HG03097 (cell line): ENCODE measurements around the gene MVB12A.

Experiments used
- ATAC-seq: cut with Tn5 transposase; IDR thresholded peaks from one replicate; pipeline ENCODE4 v1.9.1; 2021; ENCODE audit not compliant: unreplicated experiment, low FRiP score

MVB12A gene

GRCh38 chr19:17419621-17420474, at the start of gene MVB12A:
Gene MVB12A (plus strand): TSS chr19:17420047. CDS start chr19:17420136, 89 bp downstream.
- ATAC-seq: peak; percentile 83

DNA sequence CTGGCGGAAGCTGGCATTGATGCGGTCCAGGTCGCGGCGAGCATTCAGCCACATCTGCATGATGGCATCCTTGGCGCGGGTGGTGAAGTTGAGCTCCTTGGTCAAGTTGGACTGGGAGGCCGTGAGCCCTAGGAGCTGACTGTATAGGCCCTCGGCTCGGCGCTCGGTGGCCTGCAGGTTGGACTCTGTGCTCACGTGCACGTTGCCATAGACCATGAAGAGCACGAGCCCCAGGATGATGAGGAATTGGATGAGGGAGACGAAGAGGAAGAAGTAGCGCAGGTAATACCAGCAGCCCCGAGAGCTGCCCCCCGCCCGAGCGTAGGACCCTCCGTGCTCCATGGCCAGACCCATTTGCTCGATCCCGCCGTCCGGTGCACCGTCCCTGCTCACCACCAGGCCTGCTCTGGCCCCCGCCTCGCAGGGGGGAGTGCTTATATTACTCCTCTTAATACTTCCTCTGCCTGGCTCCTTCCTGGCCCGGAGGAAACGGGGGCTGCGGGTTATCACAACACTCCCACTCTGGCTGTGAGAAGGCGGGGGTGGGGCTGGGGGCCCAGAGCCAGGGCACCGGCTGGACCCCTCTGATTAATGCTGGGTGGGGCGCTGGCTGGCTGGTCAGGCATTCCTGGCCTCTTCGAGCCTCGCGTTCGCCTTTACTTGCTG, 42.8 kb upstream of the MVB12A start, which contains the start of gene PLVAP:
PLVAP (minus strand) TSS at position 408 of the 666 bp plus-strand sequence; CDS start at position 354, 54 bp downstream.
- no peak for ATAC-seq

DNA sequence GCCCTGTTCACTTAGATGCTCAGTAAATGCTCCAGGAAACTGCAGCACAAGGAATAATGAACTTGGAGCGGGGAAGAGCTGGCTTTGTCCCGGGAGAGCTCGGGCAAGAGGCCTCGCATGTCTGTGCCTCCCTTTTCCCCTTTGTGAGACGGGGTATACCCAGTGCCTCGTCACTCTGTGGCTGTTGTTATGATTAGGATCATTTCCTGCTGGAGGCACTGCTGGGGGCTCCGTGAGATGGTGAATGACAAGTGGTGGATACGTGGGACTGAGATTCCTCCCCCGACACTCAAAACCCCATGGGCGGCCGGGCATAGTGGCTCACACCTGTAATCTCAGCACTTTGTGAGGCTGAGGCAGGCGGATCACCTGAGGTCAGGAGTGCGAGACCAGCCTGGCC, 41.6 kb upstream of the MVB12A start:
- ATAC-seq: no peak

- no peak for ATAC-seq
These were observed 40.6 kb upstream of the MVB12A start for GRCh38 chr19:17379221-17379631.

DNA sequence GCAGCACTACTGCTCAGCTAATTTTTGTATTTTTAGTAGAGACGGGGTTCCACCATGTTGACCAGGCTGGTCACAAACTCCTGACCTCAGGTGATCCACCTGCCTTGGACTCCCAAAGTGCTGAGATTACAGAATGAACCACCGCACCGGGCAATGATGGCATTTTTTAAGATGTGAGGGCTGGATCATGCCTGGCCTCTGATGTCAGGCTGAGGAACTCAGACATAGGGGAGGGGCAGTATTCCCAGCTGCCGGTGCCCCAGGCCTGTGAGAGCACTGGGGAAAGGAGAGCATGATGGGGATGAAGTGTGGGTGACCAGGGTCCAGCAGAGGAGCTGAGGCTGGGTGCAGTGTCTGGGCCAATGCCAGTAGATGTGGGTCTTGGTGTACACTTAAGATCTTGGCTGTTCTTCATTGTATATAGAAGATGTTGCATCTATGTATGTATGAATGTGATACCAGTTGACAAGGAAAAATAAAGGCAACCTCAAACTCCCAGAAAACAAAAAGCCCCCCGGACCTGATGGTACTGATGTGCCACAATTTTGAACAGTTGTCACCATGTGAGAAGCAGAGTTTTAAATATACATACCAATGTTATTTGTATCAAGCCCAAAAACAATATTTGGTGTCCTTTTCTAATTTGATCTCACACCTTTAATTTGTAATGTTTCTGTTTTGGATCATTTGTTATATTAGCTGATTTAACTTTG, 39.3 kb upstream of the MVB12A start:
- ATAC-seq: no peak

GRCh38 chr19:17385878-17386611, 33.8 kb upstream of the MVB12A start:
- ATAC-seq: no peak

- no peak for ATAC-seq
These were observed 30.6 kb upstream of the MVB12A start for GRCh38 chr19:17389288-17389687.

- no peak for ATAC-seq
These were observed 29.7 kb upstream of the MVB12A start for GRCh38 chr19:17389957-17390664.

DNA sequence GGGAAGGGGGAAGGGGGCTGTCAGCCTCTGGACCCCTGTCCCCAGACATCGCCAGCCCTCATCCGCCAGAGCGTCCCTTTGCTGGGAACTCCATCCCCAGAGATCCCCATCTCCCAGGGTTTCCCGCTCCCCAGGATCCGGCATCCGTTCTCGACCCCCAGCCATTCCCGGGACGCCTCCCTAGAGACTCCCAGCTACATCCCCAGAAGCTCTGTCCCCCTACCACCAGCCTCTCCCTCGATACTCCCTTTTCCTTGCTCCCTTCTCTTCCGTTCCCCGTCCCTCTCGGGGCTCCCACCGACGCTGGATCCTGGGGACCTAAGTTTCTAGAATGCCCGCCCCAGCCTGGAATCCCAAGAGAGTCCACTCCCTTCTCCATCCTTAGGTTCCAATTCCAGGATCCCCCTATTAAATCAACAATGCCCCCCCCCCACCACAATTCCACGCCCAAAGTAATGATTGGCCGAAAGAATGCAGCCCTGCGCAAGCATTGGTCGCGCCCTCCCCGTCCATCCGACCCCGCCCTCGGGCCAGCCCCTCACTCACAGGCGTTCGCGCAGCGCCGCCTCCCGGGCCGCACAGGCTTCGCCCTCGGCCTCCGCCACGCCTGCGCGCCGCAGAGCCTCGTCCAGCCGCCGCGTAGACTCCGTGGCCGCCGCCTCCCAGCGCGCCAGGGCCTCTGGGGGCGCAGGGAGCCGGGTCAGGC, 29.0 kb upstream of the MVB12A start:
- peak; percentile 80 for ATAC-seq

DNA sequence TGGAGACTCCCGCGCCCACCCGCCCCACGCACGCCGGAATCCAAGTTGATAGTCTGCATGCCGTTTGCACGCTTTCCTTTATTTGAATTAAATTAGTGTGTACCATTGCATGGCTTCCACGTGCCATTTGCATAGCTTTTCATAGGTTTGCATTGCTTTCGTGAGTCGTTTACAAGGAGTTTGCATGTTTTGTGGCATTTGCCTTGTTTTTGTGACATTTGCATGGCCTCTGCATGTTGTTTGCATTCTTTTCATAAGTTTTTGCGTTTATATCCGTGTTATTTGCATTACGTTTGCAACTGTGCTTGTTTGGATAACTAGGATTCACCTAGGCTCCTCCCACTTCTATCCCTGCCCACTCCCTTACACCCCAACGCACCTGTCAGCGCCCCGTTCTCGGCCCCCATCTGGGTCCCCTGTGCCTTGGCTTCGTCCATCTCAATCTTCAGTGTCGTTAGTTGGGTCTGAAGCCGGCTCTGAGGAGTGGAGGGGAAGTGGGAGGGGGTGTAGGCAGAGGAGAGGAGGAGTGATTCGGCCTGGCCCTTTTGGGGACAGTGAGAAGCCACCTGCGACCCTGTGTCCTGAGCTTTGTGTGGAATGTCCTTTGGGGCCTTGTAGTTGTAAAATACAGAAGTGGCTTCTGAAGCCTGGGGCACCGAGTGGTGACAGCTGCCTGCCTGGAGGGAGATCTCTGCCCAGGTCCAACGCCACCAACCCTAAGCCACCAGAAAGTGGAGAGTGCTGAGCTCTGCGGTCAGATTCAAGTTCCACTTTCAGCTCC, 28.3 kb upstream of the MVB12A start:
- ATAC-seq: peak; percentile 8

DNA sequence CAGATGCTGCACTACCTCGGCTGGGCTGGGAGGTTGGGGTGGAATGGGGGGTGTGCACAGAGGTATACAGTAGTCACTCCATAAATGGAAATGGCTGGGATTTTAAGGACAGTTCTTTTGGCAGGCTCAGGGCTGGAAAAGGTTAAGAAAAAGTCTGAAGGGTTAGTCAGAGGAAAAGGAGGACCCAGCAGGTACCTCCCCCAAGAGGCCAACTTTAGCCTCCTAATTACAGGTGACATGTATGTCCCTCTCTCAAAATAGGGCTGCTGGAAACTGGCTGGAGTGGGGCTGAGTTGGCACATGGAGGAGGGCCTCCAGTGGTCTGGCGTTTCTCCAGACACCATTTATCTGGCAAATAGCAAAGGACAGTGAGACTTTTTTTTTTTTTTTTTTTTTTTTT, 26.8 kb upstream of the MVB12A start:
- ATAC-seq: no peak

GRCh38 chr19:17393914-17394313, 25.9 kb upstream of the MVB12A start, which contains the start of gene CCDC194:
Gene CCDC194 (minus strand): TSS chr19:17394196. CDS start chr19:17394158, 38 bp downstream.
- ATAC-seq: no peak

DNA sequence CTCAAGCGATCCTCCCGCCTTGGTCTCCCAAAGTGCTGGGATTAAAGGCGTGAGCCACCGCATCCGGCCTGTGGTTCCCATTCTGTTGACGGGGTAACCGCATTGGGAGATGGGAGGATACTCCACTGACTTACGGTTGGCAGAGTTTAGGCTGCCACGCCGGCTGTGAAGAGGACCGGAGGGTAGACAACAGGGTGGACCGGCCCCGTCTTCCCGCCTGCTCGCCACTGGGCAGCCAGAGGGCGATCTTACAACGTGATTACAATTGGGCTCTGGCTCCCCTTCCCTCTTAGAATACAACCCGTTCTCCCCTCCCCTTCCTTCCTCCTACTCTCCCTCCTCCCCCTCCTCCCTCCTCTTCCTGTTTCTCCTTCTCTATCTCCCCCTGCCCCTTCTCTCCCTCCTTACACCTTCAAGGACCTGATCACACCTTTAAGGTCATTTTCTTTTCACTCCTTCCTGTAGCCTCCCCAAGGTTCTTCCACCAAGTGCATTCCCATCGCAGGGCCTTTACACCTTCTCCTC, 24.9 kb upstream of the MVB12A start:
- no peak for ATAC-seq

DNA sequence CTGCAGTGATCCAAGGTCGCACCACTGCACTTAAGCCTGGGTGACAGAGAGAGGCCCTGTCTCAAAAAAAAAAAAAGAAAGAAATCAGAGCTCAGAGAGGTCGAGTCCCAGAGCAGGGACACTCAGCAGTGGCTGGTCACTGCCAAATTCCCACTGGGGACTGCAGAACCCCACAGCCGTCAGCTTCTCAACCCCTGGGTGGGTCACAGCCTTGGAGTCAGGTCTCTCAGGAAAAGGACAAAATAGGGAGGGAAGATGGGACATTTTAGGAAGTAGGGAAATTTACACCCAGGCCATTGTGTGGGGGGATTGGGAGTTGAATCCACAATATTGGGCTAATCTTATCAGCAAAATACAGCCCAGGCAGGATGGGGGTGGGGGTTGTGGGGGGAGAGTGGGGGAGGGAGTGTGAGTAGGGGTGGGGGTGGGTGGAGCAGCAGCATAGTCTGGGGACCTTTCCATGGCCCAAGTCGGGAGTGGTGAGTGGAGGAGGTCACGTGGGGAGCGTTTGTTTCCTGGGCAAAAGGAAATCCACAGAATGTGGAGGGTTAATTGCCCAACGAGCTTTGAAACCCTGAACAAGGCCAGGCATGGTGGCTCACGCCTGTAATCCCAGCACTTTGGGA, 20.8 kb upstream of the MVB12A start:
- no peak for ATAC-seq

GRCh38 chr19:17401628-17402027, 18.2 kb upstream of the MVB12A start:
- ATAC-seq: no peak

DNA sequence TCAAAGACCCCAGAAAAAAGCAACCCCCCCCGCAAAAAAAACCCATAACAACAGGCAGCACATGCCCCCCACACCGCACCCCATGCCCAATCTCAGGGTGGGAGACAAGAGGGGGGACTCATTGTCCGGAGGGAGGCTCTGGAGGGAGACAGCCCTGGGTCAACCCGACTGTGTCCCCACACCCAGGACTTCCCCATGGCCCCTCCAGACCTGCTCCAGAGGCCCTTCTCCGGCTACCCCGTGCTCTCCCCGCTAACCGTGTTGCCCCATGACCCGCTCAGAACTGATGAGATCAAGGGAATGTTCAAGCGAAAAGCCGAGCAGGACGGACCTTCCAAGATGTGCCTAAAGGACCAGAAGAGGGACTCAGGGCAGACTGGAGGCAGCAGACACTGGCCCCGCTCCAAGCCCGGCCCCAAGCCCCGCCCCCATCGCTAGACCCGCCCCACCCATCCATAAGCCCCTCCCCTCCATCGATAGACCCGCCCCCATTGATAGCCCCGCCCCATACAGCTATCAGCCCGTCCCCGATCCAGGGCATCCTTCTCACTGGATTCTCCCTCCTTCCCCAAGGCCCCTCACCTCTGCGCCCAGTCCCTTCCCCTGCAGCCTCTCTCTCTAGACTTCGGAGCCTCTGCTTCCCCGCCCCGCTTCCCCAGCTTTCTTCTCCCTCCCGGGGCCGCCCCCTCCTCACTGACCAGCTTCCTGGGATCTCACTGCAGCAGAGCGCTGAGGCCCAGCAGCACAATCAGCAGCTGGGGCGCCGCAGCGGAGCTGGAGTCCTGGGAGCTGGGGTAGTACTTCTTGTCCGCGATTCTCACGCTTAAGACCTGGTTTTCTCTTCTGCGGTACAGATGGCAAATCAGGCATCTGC, 16.6 kb upstream of the MVB12A start:
- ATAC-seq: no peak

GRCh38 chr19:17404015-17404414, 15.8 kb upstream of the MVB12A start:
- no peak for ATAC-seq
